HepG2 (cell line): ENCODE data around the gene BABAM2. TPM values are rescaled to one million over a fixed set of nuclear protein-coding genes. Genes with fewer than 3 reads are reported as not detected.

Source experiments
- ATAC-seq: fragments of 200-7000 bp; cut with Tn5 transposase; 3 replicates; pipeline ENCODE4 v1.9.1; 2020; ENCODE audit warnings: mild to moderate bottlenecking, moderate library complexity
- BruUV-seq: library from RNA; stranded (reverse); fragments of 400-500 nt; replicated peaks from 2 replicates; lab custom pipeline; 2021; lab: Mats Ljungman, UMichigan
- CTCF ChIA-PET: fragments of 300-600 bp; formaldehyde crosslinking; extraction: SDS; loops from one replicate; lab custom pipeline; 2021; ENCODE audit warnings: low total read pairs, inconsistent platforms, low intra/inter-chr PET ratio; lab: Yijun Ruan, JAX
- POLR2A ChIA-PET: fragments of 350-600 bp; sonication (Branson Sonifier 250); formaldehyde crosslinking; loops from one replicate; lab custom pipeline; 2020; ENCODE audit warnings: antibody characterized with exemption, inconsistent platforms; lab: Yijun Ruan, JAX
- DNase-seq: peaks from one replicate; pipeline ENCODE4 v3.0.0-alpha.2; 2015; ENCODE audit warnings: low spot score
- FAIRE-seq: peaks from 3 replicates; lab custom pipeline; 2011; peaks lifted over from hg19 to GRCh38; lab: Jason Lieb, UNC
- H2AFZ ChIP-seq: one replicate; pipeline ENCODE4 v1.6.1; 2011; ENCODE audit warnings: low read length, inconsistent platforms
- H3K27ac ChIP-seq: fragments of 300-600 bp; 3 replicates; pipeline ENCODE4 v1.8.0; 2011; ENCODE audit warnings: mixed run types, mild to moderate bottlenecking, mixed read lengths, low read length, inconsistent platforms; ENCODE audit not compliant: insufficient read depth; ENCODE audit errors: extremely low read length
- H3K27me3 ChIP-seq, 2 experiments: fragments of 200-600 bp in 1 of 2; 2 replicates in 1 of 2; 3 replicates in 1 of 2; pipeline versions ENCODE4 v1.6.0 to v1.8.0; 2011; ENCODE audit warnings: low read length in 2 of 2, mild to moderate bottlenecking in 2 of 2, moderate library complexity in 2 of 2, inconsistent platforms in 1 of 2; ENCODE audit not compliant: insufficient read depth in 2 of 2, control insufficient read depth in 1 of 2
- H3K36me3 ChIP-seq, 2 experiments: fragments of 200-600 bp in 1 of 2; replicated peaks in 1 of 2; 2 replicates in 1 of 2; 3 replicates in 1 of 2; pipeline versions ENCODE4 v1.5.1 to v1.8.0; 2011; ENCODE audit warnings: low read length in 2 of 2, inconsistent platforms in 1 of 2; ENCODE audit not compliant: insufficient read depth in 2 of 2, control insufficient read depth in 1 of 2
- H3K4me1 ChIP-seq: 2 replicates; pipeline ENCODE4 v1.5.1; 2012; ENCODE audit warnings: low read length, inconsistent platforms; ENCODE audit not compliant: insufficient read depth
- H3K4me2 ChIP-seq: 2 replicates; pipeline ENCODE4 v1.6.0; 2011; ENCODE audit warnings: low read depth, low read length, inconsistent platforms
- H3K4me3 ChIP-seq, 3 experiments: fragments of 200-600 bp in 1 of 3; sonication (generic), shearing (Covaris generic) in 1 of 3; replicated peaks in 1 of 3; 2 replicates each; pipeline ENCODE4 v1.5.1; 2011 to 2016; ENCODE audit warnings: low read length in 3 of 3, inconsistent platforms in 2 of 3, low read depth in 2 of 3, mild to moderate bottlenecking in 2 of 3, control low read depth in 1 of 3, mixed read lengths in 1 of 3; ENCODE audit not compliant: insufficient read depth in 1 of 3
- H3K79me2 ChIP-seq: one replicate; pipeline ENCODE4 v1.6.1; 2011; ENCODE audit warnings: low read length, inconsistent platforms; ENCODE audit not compliant: insufficient read depth
- H3K9ac ChIP-seq: 2 replicates; pipeline ENCODE4 v1.6.0; 2011; ENCODE audit warnings: mild to moderate bottlenecking, low read depth, low read length, inconsistent platforms; ENCODE audit not compliant: insufficient read depth
- H3K9me3 ChIP-seq: 2 replicates; pipeline ENCODE4 v1.5.1; 2012; ENCODE audit warnings: mild to moderate bottlenecking, low read length
- H4K20me1 ChIP-seq: 2 replicates; pipeline ENCODE4 v1.6.0; 2011; ENCODE audit warnings: inconsistent platforms, mild to moderate bottlenecking, low read length, moderate library complexity; ENCODE audit not compliant: insufficient read depth
- FLYWCH1 ChIP-seq: sonication (generic); formaldehyde crosslinking; IDR thresholded peaks from 2 replicates; pipeline ENCODE4 v1.8.1; 2023; ENCODE audit warnings: mild to moderate bottlenecking, missing genetic modification reagents
- HCFC1 ChIP-seq: fragments of 150-350 bp; IDR thresholded peaks from 2 replicates; pipeline ENCODE4 v1.6.1; 2014; ENCODE audit warnings: low read depth, low read length
- ONECUT2 ChIP-seq: sonication (generic); formaldehyde crosslinking; IDR thresholded peaks from 2 replicates; pipeline ENCODE4 v1.4.0; 2020; ENCODE audit warnings: missing genetic modification reagents
- RAD51 ChIP-seq: fragments of 450-650 bp; IDR thresholded peaks from 2 replicates; pipeline ENCODE4 v1.6.1; 2016; ENCODE audit warnings: borderline replicate concordance
- RELA ChIP-seq: sonication (generic); formaldehyde crosslinking; IDR thresholded peaks from 2 replicates; pipeline ENCODE4 v1.4.0; 2020; ENCODE audit warnings: missing genetic modification reagents
- RFX3 ChIP-seq: IDR thresholded peaks from 2 replicates; pipeline ENCODE4 v1.6.1; 2016; ENCODE audit warnings: missing biosample characterization, missing genetic modification reagents
- SRSF4 ChIP-seq: fragments of 200-400 bp; formaldehyde crosslinking; IDR thresholded peaks from one replicate; pipeline ENCODE4 v1.6.1; 2018; ENCODE audit warnings: mild to moderate bottlenecking, low read depth, low read length, moderate library complexity; ENCODE audit not compliant: poor library complexity, severe bottlenecking
- UBTF ChIP-seq: sonication (generic); formaldehyde crosslinking; IDR thresholded peaks from 2 replicates; pipeline ENCODE4 v1.4.0; 2020; ENCODE audit warnings: mild to moderate bottlenecking, missing genetic modification reagents
- ZNF614 ChIP-seq: IDR thresholded peaks from 2 replicates; pipeline ENCODE4 v1.6.1; 2018; ENCODE audit warnings: missing biosample characterization, missing genetic modification reagents, inconsistent platforms, borderline replicate concordance
- ZSCAN5A ChIP-seq: sonication (generic); formaldehyde crosslinking; IDR thresholded peaks from 2 replicates; pipeline ENCODE4 v1.8.0; 2022; ENCODE audit warnings: mild to moderate bottlenecking, missing genetic modification reagents, borderline replicate concordance
- WGBS: methylation state at CpG from one replicate; pipeline ENCODE4 v1.1.6; 2017; ENCODE audit warnings: low lambda C conversion rate; 5-methylcytosine and 5-hydroxymethylcytosine counted together
- in situ Hi-C: cut with HindIII; loops from 2 replicates; pipeline ENCODE4 v1.10.0; 2017; ENCODE audit warnings: low pct_unique_long_range_greater_than_20kb; ENCODE audit not compliant: extremely low pct_ligation_motif_present
- intact Hi-C: fragments of 100-400 bp; cut with micrococcal nuclease; formaldehyde crosslinking; loops from one replicate; pipeline ENCODE4 v1.10.0; 2022; ENCODE audit not compliant: unreplicated experiment
- polyA plus RNA-seq, 8 experiments: library from polyadenylated mRNA; depleted of rRNA in 3 of 8; stranded (reverse) in 7 of 8; unstranded in 1 of 8; fragments of >200 nt; fragmentation: Illumina TruSeq in 4 of 8; extraction: Trizol in 4 of 8; gene quantifications; 2 replicates each; pipeline versions ENCODE4 v1.2.1 to v1.2.3, GENCODE V29; 2011 to 2016; ENCODE audit warnings: low read depth in 4 of 8, missing spikeins in 1 of 8, mixed read lengths in 1 of 8; ENCODE audit not compliant: insufficient read depth in 1 of 8
- total RNA-seq, 5 experiments: library from RNA; depleted of rRNA; stranded (reverse); fragments of >200 nt; fragmentation: Illumina TruSeq; extraction: Trizol; gene quantifications; 2 replicates each; pipeline ENCODE4 v1.2.3, GENCODE V29; 2016; ENCODE audit warnings: low read depth in 1 of 5
- TF ChIP-seq, protein P1 (sequence below): sonication (generic); formaldehyde crosslinking; IDR thresholded peaks from 2 replicates; pipeline ENCODE4 v1.5.0; 2020; ENCODE audit warnings: mild to moderate bottlenecking, missing genetic modification reagents, borderline replicate concordance

BABAM2 gene
- total and polyA plus RNA-seq, 2 of the 13 experiments (the other 11 are each of a cell fraction or from before 2014, with no cell fraction given) = 24.9 to 28.0 TPM

DNA sequence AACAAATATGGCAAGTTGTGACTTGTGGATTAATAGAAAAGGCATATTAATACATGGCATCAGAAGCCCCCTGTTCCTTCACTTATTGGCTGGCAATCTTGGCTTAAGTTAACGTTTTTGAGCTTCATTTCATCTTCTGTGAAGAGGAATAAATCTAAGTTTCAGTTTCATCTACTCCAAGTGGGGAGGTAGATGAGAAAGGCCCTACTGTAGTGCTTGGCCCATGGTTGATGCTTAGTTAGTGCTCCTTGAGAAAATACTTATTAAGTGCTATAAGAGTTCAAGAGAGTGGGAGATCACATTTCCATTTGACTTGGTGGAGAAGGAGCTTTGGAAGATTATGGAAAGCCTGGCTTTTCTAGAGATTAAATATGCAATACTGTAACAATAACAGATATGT, 244.3 kb downstream of the BABAM2 start:
- H3K27me3 ChIP-seq = no peaks in the 10 kb centered on the region
- ATAC-seq (no peak), DNase-seq (no peak), FAIRE-seq (no peak)
- no peaks in the 10 kb centered on the region for H3K36me3 ChIP-seq
- 0 out of 2 replicates have a peak, but pooled peaks cover 7% of the 10 kb centered on the region for H3K4me1 ChIP-seq
- no TSS peak for BruUV-seq
- CTCF ChIA-PET = no interaction called here
- H3K79me2 ChIP-seq = no peaks in the 10 kb centered on the region
- H3K9me3 ChIP-seq = no peaks in the 10 kb centered on the region
- no peak overlapping the region for H2AFZ ChIP-seq
- intact Hi-C loops = no loop called here
- TF ChIP-seq FLYWCH1 (CRISPR knock-in tag) (no peak), ONECUT2 (no peak), RELA (no peak), SRSF4 (no peak)
- H4K20me1 ChIP-seq = no peaks in the 10 kb centered on the region
- H3K27ac ChIP-seq = no peak overlapping the region
- 71% methylated on average over 1 of the region's 1 CpG for WGBS
- no peak overlapping the region for H3K9ac ChIP-seq
- H3K4me2 ChIP-seq = no peak overlapping the region
- in situ Hi-C loops = no loop called here
- no peak overlapping the region for H3K4me3 ChIP-seq
- POLR2A ChIA-PET = no interaction called here

- Histone ChIP-seq H3K9ac (no peak overlapping the region), H3K4me2 (no peak overlapping the region), H4K20me1 (no peaks in the 10 kb centered on the region), H3K36me3 (no peaks in the 10 kb centered on the region), H3K27ac (no peak overlapping the region), H3K27me3 (no peaks in the 10 kb centered on the region), H2AFZ (no peak overlapping the region), H3K4me3 (no peak overlapping the region), H3K79me2 (no peaks in the 10 kb centered on the region), H3K9me3 (no peaks in the 10 kb centered on the region), H3K4me1 (0 out of 2 replicates have a peak, but pooled peaks cover 7% of the 10 kb centered on the region)
- no peak for TF ChIP-seq ZNF614 (CRISPR knock-in tag)
- TF ChIP-seq RAD51 = no peak
- no peak for TF ChIP-seq UBTF (CRISPR knock-in tag)
- TF ChIP-seq HCFC1 = no peak
- TF ChIP-seq ZSCAN5A = no peak
- TF ChIP-seq RFX3 (CRISPR knock-in tag) = no peak
- TF ChIP-seq, protein P1, sequence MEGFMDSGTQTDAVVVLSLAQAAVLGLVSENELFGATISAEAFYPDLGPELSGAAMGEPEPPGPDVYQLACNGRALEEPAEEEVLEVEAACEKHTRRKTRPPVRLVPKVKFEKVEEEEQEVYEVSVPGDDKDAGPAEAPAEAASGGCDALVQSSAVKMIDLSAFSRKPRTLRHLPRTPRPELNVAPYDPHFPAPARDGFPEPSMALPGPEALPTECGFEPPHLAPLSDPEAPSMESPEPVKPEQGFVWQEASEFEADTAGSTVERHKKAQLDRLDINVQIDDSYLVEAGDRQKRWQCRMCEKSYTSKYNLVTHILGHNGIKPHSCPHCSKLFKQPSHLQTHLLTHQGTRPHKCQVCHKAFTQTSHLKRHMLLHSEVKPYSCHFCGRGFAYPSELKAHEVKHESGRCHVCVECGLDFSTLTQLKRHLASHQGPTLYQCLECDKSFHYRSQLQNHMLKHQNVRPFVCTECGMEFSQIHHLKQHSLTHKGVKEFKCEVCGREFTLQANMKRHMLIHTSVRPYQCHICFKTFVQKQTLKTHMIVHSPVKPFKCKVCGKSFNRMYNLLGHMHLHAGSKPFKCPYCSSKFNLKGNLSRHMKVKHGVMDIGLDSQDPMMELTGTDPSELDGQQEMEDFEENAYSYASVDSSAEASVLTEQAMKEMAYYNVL (CRISPR knock-in tag) = no peak
- DNase-seq (no peak), ATAC-seq (no peak), FAIRE-seq (no peak)
- ChIA-PET CTCF (no interaction called here), POLR2A (no interaction called here)
- intact Hi-C loops (no loop called here), in situ Hi-C loops (no loop called here)
- BruUV-seq = no TSS peak
Observed at GRCh38 chr2:28135324-28135723, 244.8 kb downstream of the BABAM2 start.
